GM21825 (cell line): ENCODE results near the gene CXCL10.
"Not testable (repeated sequence)": the region's sequence is repeated elsewhere in the genome, so short reads cannot be mapped to it uniquely, and the experiment has no call there.

ENCODE experiments used
- ATAC-seq: cut with Tn5 transposase; IDR thresholded peaks from one replicate; pipeline ENCODE4 v1.9.1; 2021; ENCODE audit warnings: mild to moderate bottlenecking, moderate library complexity; ENCODE audit not compliant: unreplicated experiment

Gene CXCL10

GRCh38 chr4:76023389-76023788 is at the start of gene CXCL10:
TSS of gene CXCL10 (minus strand) at chr4:76023497. CDS start at chr4:76023431, 66 bp downstream.
- no peak for ATAC-seq

DNA sequence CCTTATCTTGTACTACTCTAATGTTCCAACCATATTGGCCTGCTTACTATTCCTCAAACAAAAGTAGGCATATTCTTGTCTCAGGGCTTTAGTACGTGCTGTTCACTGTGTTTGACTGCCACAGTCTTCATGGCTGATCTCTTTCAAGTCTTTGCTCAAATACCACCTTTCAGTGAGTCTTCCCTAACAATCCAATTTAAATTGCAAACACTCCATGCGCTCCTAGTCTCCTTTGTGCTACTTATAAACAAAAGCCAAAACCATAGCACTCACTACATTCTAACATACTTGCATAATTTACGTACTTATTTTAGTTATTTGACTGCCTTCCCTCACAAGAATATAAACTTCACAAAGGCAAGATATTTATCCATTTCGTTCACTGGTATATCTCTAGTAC is 49.5 kb upstream of the CXCL10 start:
- ATAC-seq: no peak

DNA sequence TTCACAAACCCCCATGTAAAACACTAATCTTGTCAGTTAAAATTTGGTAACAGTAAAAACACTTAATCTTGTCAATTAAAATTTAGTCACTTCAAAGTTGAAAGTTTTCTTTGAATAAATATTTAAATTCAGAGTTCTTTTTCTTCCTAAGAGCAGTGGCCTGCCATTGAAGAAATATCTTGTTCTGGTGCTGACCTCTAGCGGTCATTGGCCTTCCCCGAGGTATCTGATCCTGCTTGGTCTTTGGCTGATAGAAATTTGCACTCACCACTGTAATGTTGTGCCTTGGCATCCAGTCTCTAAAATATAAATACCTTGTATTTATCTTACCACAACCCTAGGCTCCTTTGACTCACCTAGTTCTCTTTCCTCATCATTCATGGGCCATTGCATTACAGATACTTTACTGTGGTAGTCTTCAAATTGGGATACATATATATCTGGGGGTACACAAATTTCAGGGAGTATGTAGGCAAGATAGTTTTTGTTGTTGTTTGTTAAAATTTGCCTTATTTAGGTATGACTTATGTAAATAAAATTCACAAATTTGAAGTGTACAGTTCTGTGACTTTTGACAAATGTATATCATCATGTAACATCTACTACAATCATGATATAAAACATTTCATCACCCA is 44.5 kb upstream of the CXCL10 start:
- no peak for ATAC-seq

GRCh38 chr4:76066546-76066945 is 43.2 kb upstream of the CXCL10 start:
- ATAC-seq: no peak

- peak; percentile 67 for ATAC-seq
Observed at GRCh38 chr4:76061982-76062381, 38.7 kb upstream of the CXCL10 start.

DNA sequence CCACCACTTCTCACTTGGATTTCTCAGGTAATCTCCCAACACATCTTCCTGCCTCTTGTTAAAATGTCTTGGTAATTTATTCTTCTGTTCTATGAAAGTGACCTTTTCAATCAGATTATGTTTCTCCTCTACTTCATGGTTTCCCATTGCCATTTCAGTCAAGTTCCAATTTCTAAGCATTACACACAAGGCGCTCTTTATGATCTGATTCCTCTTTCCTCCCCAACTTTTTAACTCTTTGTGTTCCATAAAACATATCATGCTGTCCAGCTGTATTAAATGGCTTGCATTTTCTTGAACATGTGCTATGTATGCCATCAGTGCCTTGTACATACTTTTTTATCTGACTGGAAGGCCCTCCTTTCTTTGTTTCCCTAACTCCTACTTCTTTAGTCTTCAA is 38.1 kb upstream of the CXCL10 start:
- no peak for ATAC-seq

DNA sequence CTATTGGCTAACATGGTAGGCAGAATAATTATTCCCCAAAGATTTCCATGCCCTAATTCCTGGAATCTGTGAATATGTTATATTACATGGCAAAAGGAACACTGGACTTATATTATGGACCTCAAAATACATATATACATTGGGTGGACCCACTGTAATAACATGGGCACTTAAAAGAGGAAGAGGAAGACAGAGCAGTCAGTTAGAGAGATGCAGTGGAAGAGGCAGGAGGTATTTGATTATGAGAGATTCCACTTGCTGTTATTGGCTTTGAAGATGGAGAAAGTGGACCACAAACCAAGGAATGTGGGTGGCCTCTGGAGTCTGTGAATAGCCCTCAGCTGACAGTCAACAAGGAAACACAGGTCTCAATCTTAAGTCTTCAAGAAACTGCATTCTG is 37.2 kb upstream of the CXCL10 start:
- no peak for ATAC-seq

DNA sequence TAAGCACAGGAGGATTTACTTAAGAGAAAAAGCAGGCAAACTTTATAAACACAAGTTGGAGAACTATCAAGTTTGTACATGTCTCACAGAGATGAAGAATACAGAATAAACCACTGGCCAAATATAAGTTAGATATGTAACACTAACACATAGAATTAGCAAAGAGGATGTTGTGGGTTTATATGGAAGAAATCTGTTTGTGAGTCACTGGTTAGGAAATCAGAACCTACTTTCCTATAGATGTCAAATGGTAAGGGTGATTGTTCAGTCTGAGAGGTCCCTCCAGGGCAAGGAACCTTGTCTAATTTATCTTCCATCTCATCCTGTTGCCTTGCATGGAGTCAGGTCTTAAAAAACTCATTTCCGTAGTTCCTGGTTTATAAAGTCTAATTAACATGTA is 36.5 kb upstream of the CXCL10 start:
- no peak for ATAC-seq

DNA sequence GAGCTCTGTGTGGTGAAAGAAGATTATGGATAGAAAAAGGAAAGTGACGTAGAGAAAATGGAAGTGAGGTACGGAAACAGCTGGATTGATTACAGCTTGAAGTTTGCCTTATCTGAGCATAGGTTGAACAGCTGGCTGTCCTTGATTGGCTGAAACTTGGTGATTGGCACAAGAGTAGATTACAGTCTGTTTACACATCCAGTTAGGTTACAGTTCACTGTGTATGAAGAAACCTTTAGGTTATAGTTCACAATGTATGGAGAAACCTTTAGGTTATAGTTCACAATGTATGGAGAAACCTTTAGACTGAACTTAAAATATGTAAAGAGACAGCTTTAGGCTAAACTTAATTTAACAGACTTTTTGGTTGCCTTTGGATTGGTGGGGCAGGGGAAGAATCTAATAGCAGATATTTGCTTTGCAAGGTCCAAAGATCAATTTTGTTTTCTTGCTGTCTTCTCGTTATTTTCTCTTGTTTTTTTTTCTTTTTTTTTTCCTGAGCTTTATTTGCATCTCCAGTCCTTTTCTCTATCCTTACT is 35.7 kb upstream of the CXCL10 start:
- ATAC-seq: no peak

DNA sequence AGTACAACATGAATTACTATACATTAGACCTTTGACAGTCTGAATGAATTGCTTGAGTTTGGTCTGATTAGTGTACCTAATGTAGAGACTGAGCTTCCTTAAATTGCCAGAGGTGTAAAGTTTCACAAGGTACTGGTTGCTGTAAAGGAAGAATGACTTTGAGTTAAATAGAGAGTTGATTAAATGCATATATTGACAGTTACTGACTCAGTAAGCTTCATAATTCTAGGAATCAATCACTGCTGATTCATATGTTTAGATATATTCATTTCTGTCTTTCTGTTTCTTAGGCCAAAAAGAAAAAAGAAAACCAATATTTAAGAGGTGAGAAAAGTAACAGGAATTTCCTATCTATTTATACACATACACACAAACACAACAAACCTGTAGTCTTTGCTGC is 35.0 kb upstream of the CXCL10 start:
- ATAC-seq: no peak

GRCh38 chr4:76055421-76055820 is 32.1 kb upstream of the CXCL10 start:
- ATAC-seq: no peak

GRCh38 chr4:76055016-76055415 is 31.7 kb upstream of the CXCL10 start:
- peak; percentile 99 for ATAC-seq

DNA sequence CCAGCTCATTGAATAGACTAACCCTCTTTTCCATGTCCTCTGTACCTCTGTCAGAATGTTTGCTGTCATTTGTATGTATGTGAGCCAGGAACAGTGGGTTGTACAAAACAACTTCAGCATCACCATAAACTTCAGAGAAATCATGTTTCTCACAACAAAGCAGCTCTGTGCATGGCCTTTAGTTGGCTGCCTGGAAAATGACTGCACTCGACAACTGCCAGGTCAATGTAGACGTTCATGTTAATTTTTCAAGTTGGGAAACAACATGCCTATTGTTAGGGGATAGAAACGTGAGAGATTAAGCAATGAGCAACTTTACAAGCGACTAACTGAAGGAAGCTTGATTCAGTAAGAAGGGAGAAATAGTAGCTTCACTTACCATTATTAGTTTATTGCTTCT is 30.4 kb upstream of the CXCL10 start:
- no peak for ATAC-seq

GRCh38 chr4:76050560-76051050 is 27.3 kb upstream of the CXCL10 start:
- not testable (repeated sequence) for ATAC-seq

GRCh38 chr4:76049860-76050416 is 26.6 kb upstream of the CXCL10 start:
- not testable (repeated sequence) for ATAC-seq

DNA sequence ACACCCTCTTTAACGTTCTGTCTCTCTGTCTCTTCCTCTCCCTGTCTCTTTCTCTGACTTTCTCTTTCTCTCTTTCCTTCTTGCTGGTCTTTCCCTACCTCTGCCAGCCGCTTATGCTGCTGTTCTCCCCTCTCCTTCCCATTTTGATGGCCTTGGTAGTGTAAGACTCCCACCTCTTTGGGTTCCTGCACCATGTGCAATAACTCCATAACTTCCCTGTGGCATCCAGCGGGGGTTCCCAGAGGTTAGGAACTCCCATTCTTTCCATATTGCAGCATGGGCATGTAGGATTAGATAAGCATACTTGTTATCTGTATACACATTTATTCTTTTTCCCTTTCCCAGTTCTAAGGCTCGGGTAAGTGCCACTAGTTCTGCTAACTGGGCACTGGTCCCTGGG is 21.4 kb upstream of the CXCL10 start:
- not testable (repeated sequence) for ATAC-seq

DNA sequence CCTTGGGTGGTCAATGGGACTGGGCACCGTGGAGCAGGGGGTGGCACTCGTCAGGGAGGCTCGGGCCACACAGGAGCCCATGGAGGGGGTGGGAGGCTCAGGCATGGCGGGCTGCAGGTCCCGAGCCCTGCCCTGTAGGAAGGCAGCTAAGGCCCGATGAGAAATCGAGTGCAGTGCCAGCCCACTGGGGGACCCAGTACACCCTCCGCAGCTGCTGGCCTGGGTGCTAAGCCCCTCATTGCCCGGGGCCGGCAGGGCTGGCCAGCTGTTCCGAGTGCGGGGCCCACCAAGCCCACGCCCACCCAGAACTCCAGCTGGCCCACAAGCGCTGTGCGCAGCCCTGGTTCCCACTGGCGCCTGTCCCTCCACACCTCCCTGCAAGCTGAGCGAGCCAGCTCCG is 20.0 kb upstream of the CXCL10 start:
- not testable (repeated sequence) for ATAC-seq

DNA sequence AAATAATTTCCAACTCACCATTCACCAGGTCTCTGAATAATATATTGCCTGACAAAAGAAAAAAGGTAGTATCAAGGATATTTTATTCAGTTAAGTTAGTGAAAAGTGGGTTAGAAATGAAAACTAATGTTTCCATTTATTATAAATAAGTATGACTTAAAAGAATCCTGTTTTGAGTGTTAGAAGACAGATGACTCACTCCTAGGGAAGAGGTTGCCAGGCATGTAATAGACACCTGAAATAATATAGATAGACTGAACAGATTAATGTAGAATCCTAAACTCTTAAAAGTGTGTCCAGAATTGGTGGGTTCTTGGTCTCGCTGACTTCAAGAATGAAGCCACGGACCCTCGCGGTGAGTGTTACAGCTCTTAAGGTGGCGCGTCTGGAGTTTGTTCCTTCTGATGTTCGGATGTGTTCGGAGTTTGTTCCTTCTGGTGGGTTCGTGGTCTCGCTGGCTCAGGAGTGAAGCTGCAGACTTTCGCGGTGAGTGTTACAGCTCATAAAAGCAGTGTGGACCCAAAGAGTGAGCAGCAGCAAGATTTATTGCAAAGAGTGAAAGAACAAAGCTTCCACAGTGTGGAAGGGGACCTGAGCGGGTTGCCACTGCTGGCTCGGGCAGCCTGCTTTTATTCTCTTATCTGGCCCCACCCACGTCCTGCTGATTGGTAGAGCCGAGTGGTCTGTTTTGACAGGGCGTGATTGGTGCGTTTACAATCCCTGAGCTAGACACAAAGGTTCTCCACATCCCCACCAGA is 19.1 kb upstream of the CXCL10 start:
- not testable (repeated sequence) for ATAC-seq

DNA sequence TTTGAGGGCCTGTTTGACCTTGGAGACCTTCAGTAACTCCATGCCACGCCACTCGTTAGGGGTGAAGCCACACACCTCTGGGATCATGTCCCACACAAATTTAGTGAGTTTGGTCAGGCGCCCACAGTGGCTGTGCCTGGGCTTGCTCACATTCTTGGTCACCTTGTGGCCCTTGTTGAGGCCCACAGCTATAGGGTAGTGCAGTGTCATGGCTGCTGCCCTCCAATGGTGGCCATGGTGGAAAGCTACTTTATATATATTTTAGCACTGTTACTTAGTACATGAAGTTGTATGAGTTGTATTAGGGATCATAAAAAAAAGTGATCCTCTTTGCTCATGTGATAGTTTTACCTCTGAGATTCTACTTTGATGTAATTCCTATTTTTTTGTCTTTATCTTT is 13.6 kb upstream of the CXCL10 start:
- no peak for ATAC-seq

GRCh38 chr4:76035799-76036380 is 12.6 kb upstream of the CXCL10 start, which contains the start of gene CXCL11:
TSS of gene CXCL11 (minus strand) at chr4:76036070. CDS start at chr4:76035987, 83 bp downstream.
- ATAC-seq: no peak

DNA sequence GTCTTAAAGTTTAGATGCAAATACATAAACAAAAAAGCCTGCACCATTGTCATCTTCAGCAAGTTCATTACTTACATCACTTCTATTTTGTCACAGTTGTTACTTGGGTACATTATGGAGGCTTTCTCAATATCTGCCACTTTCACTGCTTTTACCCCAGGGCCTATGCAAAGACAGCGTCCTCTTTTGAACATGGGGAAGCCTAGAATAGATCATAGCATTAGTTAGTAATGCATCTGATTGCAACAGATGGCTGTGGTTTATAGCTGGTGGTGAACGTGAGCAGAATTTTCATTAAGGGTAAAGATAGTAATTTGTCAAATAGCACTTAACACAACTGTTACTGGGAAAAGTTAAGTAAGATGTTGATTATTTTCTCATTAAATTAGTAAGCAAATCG is 11.8 kb upstream of the CXCL10 start:
- no peak for ATAC-seq
